Transverse colon (tissue), 4 donors: ENCODE data around the gene ATRX. TPM values are rescaled to one million over a fixed set of nuclear protein-coding genes. Genes with fewer than 3 reads are reported as not detected.
"Not testable (repeated sequence)": the region's sequence is repeated elsewhere in the genome, so short reads cannot be mapped to it uniquely, and the experiment has no call there.

ENCODE experiments used
- DNase-seq: peaks from one replicate; pipeline ENCODE4 v3.0.0-alpha.2; 2019
- H3K27ac ChIP-seq, 4 donors: fragments of 200-600 bp; sonication (generic); 2 replicates each; pipeline ENCODE4 v1.5.1; 2016 to 2018; ENCODE audit warnings: inconsistent platforms in 4 of 4
- H3K27me3 ChIP-seq: fragments of 200-600 bp; sonication (generic); 2 replicates; pipeline ENCODE4 v1.5.1; 2017; ENCODE audit warnings: inconsistent platforms
- H3K36me3 ChIP-seq, 4 donors: fragments of 200-600 bp; sonication (generic); 2 replicates each; pipeline ENCODE4 v1.5.1; 2017 to 2019; ENCODE audit warnings: inconsistent platforms in 4 of 4
- H3K4me1 ChIP-seq, 4 donors: fragments of 200-600 bp; sonication (generic); 2 replicates each; pipeline ENCODE4 v1.5.1; 2017 to 2020; ENCODE audit warnings: inconsistent platforms in 4 of 4
- H3K4me3 ChIP-seq, 4 donors: fragments of 200-600 bp; sonication (generic); 1 replicate in 1 of 4; 2 replicates in 3 of 4; pipeline versions ENCODE4 v1.5.1 to v1.6.1; 2017 to 2019; ENCODE audit warnings: inconsistent platforms in 4 of 4
- H3K9me3 ChIP-seq, 2 donors: fragments of 200-600 bp; sonication (generic); 2 replicates each; pipeline ENCODE4 v1.5.1; 2017 to 2019; ENCODE audit warnings: inconsistent platforms in 2 of 2
- EP300 ChIP-seq: sonication (generic); formaldehyde crosslinking; IDR thresholded peaks from one replicate; pipeline ENCODE4 v1.6.1; 2017; ENCODE audit warnings: antibody characterized with exemption, low read depth
- POLR2A ChIP-seq: fragments of 450-650 bp; IDR thresholded peaks from one replicate; pipeline ENCODE4 v1.6.1; 2016; ENCODE audit warnings: antibody characterized with exemption, mild to moderate bottlenecking, moderate library complexity
- POLR2AphosphoS5 ChIP-seq, 3 donors: sonication (generic); formaldehyde crosslinking; IDR thresholded peaks; one replicate each; pipeline ENCODE4 v1.6.1; 2016; ENCODE audit warnings: antibody characterized with exemption in 3 of 3
- WGBS, 2 donors: methylation state at CpG; one replicate each; pipeline ENCODE4 v1.1.5; 2018; ENCODE audit warnings: low coverage in 1 of 2; 5-methylcytosine and 5-hydroxymethylcytosine counted together
- in situ Hi-C, 4 donors: fragments of 200-750 bp; cut with MboI; loops; one replicate each; pipeline versions ENCODE4 v1.15.0 to v1.15.1; 2017; ENCODE audit warnings: low sequenced_read_pairs in 3 of 4, low pct_ligation_motif_present in 1 of 4, low pct_unique_long_range_greater_than_20kb in 1 of 4
- intact Hi-C: fragments of 100-400 bp; cut with DNase I; formaldehyde crosslinking; loops from one replicate; pipeline ENCODE4 v1.15.1; 2023; ENCODE audit warnings: low total_unique reads
- total RNA-seq, 4 donors: library from RNA; depleted of rRNA; stranded (reverse); fragments of >200 nt; gene quantifications; one replicate each; pipeline ENCODE4 v1.1.0, GENCODE V29; 2016
- TF ChIP-seq, protein P1 (sequence below), 5 experiments: fragments of 200-600 bp in 3 of 5; fragments of 450-650 bp in 2 of 5; sonication (generic) in 3 of 5; IDR thresholded peaks; 1 replicate in 2 of 5; 2 replicates in 3 of 5; pipeline ENCODE4 v1.5.1; 2016 to 2017; ENCODE audit warnings: antibody characterized with exemption in 5 of 5, inconsistent platforms in 3 of 5, mild to moderate bottlenecking in 2 of 5, moderate library complexity in 1 of 5

ATRX gene
- total RNA-seq, 4 donors from 2014 or later, result 57.9 to 547 (median 74.5) TPM

GRCh38 chrX:77622672-77623071 is 163.3 kb downstream of the ATRX start:
- Histone ChIP-seq H3K4me1 (no peaks in the 10 kb centered on the region), H3K4me3 (no peak overlapping the region), H3K9me3 (no peaks in the 10 kb centered on the region), H3K27me3 (no peaks in the 10 kb centered on the region), H3K36me3 (no peaks in the 10 kb centered on the region), H3K27ac (no peak overlapping the region)
- intact Hi-C loops (no loop called here), in situ Hi-C loops (no loop called here)
- TF ChIP-seq POLR2AphosphoS5 (IDR thresholded peaks at IDR 0.05), result no peak
- TF ChIP-seq EP300, result no peak
- no peak for TF ChIP-seq POLR2A
- WGBS, 2 donors, result 83% methylated on average over 9 of the region's 9 CpGs; no CpG with 5 or more reads in 1 of the 2 donors
- DNase-seq, result no peak

- in situ Hi-C loops (no loop called here), intact Hi-C loops (no loop called here)
- Histone ChIP-seq H3K4me1 (no peaks in the 10 kb centered on the region), H3K27me3 (no peaks in the 10 kb centered on the region), H3K4me3 (no peak overlapping the region), H3K27ac (no peak overlapping the region), H3K36me3 (no peaks in the 10 kb centered on the region), H3K9me3 (no peaks in the 10 kb centered on the region)
- TF ChIP-seq POLR2AphosphoS5 (IDR thresholded peaks at IDR 0.05) (no peak), EP300 (no peak), POLR2A (no peak)
- TF ChIP-seq, protein P1, sequence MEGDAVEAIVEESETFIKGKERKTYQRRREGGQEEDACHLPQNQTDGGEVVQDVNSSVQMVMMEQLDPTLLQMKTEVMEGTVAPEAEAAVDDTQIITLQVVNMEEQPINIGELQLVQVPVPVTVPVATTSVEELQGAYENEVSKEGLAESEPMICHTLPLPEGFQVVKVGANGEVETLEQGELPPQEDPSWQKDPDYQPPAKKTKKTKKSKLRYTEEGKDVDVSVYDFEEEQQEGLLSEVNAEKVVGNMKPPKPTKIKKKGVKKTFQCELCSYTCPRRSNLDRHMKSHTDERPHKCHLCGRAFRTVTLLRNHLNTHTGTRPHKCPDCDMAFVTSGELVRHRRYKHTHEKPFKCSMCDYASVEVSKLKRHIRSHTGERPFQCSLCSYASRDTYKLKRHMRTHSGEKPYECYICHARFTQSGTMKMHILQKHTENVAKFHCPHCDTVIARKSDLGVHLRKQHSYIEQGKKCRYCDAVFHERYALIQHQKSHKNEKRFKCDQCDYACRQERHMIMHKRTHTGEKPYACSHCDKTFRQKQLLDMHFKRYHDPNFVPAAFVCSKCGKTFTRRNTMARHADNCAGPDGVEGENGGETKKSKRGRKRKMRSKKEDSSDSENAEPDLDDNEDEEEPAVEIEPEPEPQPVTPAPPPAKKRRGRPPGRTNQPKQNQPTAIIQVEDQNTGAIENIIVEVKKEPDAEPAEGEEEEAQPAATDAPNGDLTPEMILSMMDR (IDR thresholded peaks at IDR 0.05), result no peak
- DNase-seq, result no peak
- 78% methylated on average over 3 of the region's 3 CpGs; no CpG with 5 or more reads in 1 of the 2 donors for WGBS, 2 donors
These were observed 163.8 kb downstream of the ATRX start for GRCh38 chrX:77622233-77622632.

- in situ Hi-C loops, H3K27ac ChIP-seq, H3K27me3 ChIP-seq, intact Hi-C loops, H3K9me3 ChIP-seq, H3K4me1 ChIP-seq, DNase-seq, H3K36me3 ChIP-seq, H3K4me3 ChIP-seq: not testable (repeated sequence)
- WGBS, 2 donors, result 78% methylated on average over 5 of the region's 5 CpGs; no CpG with 5 or more reads in 1 of the 2 donors
These were observed 164.6 kb downstream of the ATRX start for GRCh38 chrX:77621453-77621852.

DNA sequence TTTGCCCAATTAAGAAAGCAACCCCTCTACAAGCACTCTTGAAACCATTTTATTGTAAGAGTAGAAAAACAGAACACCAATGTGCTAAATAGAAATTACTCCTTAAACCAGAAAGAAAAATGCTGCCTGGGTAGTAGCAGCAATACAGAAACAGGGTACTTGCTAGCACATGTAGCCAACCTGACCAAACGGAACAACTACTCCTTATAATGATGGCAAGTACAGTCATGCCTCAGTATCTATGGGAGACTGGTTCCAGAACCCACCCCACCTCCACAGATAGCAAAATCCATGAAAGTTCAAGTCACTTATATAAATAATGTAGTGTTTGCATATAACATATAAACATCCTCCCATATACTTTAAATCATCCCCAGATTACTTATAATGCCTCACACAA is 168.8 kb downstream of the ATRX start:
- Histone ChIP-seq H3K9me3 (no peaks in the 10 kb centered on the region), H3K27ac (no peak overlapping the region), H3K4me3 (no peak overlapping the region), H3K36me3 (no peaks in the 10 kb centered on the region), H3K27me3 (no peaks in the 10 kb centered on the region), H3K4me1 (no peaks in the 10 kb centered on the region)
- no peak for TF ChIP-seq POLR2A
- TF ChIP-seq EP300, result no peak
- no peak for TF ChIP-seq POLR2AphosphoS5 (IDR thresholded peaks at IDR 0.05)
- TF ChIP-seq, protein P1 (IDR thresholded peaks at IDR 0.05), result no peak
- DNase-seq, result no peak
- intact Hi-C loops (no loop called here), in situ Hi-C loops (no loop called here)
- 62 to 80% methylated on average over 1 of the region's 1 CpG for WGBS, 2 donors

- Histone ChIP-seq H3K4me3 (no peak overlapping the region), H3K36me3 (no peaks in the 10 kb centered on the region), H3K27ac (no peak overlapping the region), H3K4me1 (no peaks in the 10 kb centered on the region), H3K27me3 (no peaks in the 10 kb centered on the region), H3K9me3 (no peaks in the 10 kb centered on the region)
- intact Hi-C loops, result no loop called here
- DNase-seq, result no peak
- TF ChIP-seq EP300 (no peak), POLR2AphosphoS5 (IDR thresholded peaks at IDR 0.05) (no peak), POLR2A (no peak)
- TF ChIP-seq, protein P1 (IDR thresholded peaks at IDR 0.05), result no peak
- in situ Hi-C loops, result no loop called here
- 72 to 86% methylated on average over 1 to 2 of the region's 2 CpGs for WGBS, 2 donors
These were observed 182.2 kb downstream of the ATRX start for GRCh38 chrX:77603635-77604336.
